Measurements from ENCODE around the gene AGPAT4.
"Not testable (repeated sequence)": the region's sequence is repeated elsewhere in the genome, so short reads cannot be mapped to it uniquely, and the experiment has no call there.

Gene AGPAT4

GRCh38 chr6:161200610-161201370, 73.1 kb downstream of the AGPAT4 start:
- DNase-seq (ENCODE audit: low read depth in 2 of 2): no peak

DNA sequence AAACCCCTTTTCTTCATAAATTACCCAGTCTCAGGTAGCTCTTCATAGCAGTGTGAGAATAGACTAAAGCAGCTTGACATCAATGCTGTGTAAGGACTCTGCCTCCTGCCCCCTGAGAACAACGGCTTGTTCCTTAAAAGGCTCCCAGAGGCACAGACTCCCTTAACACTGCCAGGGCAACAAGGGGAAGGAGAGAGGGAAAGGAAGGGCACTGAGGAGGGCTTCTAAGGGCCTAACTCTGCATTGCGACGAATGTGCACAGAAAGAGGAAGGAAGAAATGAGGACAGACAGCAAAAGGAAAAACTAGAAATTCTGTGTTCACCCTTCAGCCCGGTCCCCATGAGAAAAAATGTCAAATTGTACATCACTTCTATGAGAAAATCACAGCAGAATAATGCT, 74.0 kb downstream of the AGPAT4 start:
- no peak for DNase-seq (ENCODE audit: low read depth in 2 of 2)

- DNase-seq (ENCODE audit: low read depth in 2 of 2): no peak
Measured at GRCh38 chr6:161198783-161199460, 74.9 kb downstream of the AGPAT4 start.

DNA sequence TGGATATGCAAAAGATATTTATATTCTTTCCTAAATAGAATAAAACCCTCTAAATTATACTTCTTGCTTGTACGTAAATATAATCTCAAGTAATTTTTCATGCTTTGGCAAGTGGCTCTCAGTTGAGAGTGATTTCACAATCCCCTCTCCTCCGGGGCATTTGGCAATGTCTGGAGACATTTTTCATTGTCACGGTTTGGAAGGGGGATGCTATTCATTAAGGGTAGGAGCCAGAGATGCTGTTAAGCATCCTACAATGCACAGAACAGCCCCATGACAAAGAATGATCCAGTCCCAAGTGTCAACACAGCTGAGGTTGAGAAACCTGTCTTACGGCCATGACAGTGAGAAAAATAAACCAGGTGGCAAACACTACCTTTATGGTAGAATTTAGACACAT, 75.7 kb downstream of the AGPAT4 start:
- no peak for DNase-seq (ENCODE audit: low read depth in 2 of 2)

GRCh38 chr6:161195386-161195785, 78.5 kb downstream of the AGPAT4 start:
- DNase-seq (ENCODE audit: low read depth in 2 of 2): no peak

- DNase-seq (ENCODE audit: low read depth in 2 of 2): no peak
Measured at GRCh38 chr6:161194374-161194773, 79.5 kb downstream of the AGPAT4 start.

DNA sequence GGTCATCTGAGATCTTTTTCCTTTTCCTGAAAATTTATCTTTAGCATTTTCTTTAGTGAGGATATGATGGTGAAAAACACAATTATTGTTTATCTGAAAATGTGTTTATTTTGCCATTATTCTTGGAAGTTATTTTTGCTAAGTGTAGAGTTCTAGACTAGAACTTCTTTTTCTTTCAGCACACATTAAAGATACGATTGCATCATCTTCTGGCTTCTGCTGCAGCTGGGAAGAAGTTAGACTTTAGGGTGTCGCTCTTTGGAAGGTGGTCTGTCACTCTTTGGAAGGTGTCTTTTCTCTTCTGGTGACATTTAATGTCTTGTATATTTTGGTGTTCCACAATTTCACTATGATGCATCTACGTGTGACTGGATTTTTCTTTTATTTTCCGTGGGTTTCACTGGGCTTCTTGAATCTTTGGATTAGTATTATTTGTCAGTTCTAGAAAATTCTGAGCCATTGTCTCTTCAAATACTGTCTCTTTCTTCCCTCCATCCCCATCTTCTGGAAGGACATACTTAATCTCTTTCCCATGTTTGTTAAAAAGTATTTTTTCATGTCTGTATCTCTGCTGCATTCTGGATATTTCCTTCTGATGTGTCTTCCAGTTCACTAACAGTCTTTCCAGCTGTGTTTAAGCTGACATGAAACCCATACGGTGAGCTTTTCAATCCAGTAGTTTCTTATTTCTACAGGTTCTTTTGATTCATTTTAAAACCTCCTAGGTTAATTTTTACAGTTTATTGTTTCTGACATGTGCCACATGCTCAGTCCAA, 81.0 kb downstream of the AGPAT4 start:
- no peak for DNase-seq (ENCODE audit: low read depth in 2 of 2)

DNA sequence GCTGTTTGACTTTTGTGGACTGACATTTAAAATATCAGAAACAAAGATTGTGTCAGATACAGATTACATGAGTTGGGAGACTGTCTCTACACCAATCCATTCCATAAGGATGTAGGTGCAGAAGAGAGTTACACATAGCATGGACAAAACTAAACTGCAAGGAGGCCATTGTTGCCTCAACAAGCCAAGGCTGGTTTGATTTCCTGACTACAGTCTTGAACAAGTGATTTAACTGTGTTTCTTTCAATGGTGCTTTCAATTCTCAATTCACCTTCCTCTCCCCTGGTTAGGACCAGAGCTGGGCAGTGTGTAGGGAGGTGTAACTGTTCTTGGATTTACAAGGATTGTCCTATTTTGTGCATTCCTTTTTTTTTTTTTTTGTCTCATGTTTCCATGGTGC, 82.2 kb downstream of the AGPAT4 start:
- no peak for DNase-seq (ENCODE audit: low read depth in 2 of 2)

DNA sequence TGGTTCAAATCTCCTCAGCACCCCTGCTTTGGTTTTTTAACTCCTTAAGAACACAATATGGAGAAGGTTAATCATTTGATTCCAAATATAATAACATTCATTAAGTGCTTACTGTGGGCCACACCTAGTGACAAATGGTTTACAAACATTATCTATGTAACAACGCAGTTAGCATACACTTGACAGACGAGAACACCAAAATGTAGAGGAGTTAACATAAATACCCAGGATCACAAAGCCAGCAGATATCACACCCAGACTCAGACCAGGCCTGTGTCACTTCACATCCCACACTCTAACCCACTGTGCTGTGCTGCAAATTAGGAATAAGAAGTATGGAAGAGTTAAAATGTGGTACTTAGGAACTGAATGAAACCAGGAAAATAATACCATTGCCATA, 82.9 kb downstream of the AGPAT4 start:
- no peak for DNase-seq (ENCODE audit: low read depth in 2 of 2)

GRCh38 chr6:161189891-161190290, 84.0 kb downstream of the AGPAT4 start:
- DNase-seq (ENCODE audit: low read depth in 2 of 2): no peak

GRCh38 chr6:161188547-161189465, 85.1 kb downstream of the AGPAT4 start:
- DNase-seq (ENCODE audit: low read depth in 2 of 2): no peak

DNA sequence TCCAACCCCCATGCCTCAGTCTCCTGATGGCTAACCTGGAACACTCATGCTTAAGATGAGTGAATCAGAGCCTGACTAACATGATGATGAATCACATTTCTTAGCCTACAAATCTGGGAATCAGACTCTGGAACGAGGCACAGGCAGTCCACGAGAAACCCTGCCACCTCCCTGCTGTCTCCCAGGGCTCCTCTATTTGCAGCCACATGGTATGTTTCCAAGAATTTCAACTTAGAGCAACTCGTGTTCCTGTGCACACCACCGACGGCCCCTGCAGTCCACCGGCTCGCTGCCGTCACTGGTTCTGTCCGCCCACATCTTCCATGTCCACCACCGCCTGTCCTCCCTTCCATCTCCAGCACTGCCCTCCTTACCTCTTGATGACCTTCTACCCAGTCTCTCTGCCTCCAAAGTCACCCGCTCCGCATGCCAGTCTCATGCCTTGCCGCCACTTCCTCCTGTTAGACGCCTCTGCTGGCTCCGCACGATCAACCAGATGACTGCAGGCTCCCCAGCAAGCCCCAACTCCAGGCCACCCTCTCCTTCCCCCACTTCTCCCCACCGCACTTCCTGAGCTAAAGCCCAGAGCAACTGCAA, 87.6 kb downstream of the AGPAT4 start:
- no peak for DNase-seq (ENCODE audit: low read depth in 2 of 2)

DNA sequence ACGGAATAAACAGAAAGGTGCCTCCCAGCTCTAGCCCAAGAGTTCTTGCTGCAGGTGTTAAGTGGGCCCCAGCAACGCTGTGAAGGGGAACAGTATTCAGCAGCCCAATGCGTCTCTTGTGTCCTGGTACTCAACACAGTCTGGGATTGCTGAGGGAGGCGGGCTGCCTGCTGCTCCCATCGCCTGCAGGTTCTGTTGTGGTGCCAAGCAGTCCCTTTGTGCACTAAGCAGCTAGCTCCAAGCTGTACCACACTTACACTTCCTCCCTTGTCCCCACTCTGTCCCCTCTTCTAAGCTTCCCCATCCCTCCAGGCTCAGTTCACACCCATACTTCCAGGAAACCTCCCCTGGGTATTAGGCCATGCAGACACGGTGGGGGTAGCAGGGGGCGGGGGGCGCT, 92.7 kb downstream of the AGPAT4 start:
- DNase-seq (ENCODE audit: low read depth in 2 of 2): no peak

DNA sequence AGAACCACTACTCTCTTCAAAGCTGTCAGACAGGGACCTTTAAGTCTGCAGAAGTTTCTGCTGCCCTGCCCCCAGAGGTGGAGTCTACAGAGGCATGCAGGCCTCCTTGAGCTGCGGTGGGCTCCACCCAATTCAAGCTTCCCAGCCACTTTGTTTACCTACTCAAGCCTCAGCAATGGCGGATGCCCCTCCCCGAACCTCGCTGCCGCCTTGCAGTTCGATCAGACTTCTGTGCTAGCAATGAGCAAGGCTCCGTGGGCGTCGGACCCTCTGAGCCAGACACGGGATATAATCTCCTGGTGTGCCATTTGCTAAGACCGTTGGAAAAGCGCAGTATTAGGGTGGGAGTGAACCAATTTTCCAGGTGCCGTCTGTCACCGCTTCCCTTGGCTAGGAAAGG, 95.7 kb downstream of the AGPAT4 start:
- not testable (repeated sequence) for DNase-seq (ENCODE audit: low read depth in 2 of 2)

GRCh38 chr6:161176428-161176827, 97.4 kb downstream of the AGPAT4 start:
- DNase-seq (ENCODE audit: low read depth in 2 of 2): not testable (repeated sequence)

DNA sequence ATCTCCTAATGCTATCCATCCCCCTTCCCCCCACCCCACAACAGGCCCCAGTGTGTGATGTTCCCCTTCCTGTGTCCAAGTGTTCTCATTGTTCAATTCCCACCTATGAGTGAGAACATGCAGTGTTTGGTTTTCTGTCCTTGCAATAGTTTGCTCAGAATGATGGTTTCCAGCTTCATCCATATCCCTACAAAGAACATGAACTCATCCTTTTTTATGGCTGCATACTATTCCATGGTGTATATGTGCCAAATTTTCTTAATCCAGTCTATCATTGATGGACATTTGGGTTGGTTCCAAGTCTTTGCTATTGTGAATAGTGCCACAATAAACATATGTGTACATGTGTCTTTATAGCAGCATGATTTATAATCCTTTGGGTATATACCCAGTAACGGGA, 101.1 kb downstream of the AGPAT4 start:
- not testable (repeated sequence) for DNase-seq (ENCODE audit: low read depth in 2 of 2)

- DNase-seq (ENCODE audit: low read depth in 2 of 2): no peak
Measured at GRCh38 chr6:161171207-161171606, 102.7 kb downstream of the AGPAT4 start.

DNA sequence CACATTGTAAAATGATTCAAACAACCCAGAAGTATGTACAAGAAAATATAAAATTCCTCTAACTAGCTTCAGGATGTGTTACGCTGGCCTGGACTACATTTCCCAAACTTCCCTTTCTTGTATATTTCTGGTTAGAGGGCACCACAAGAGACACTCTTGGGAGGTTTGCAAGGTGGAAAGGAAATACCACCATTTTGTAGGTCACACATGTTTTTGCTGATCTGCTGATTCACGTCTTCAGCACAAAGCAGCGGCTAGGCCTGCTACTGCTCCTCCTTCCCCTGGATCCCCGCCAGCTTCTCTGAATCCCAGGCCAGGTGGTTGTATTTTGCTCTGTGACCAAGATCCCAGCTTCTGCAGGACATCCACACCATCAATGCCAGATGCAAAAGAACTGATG, 104.2 kb downstream of the AGPAT4 start:
- DNase-seq (ENCODE audit: low read depth in 2 of 2): no peak

- DNase-seq (ENCODE audit: low read depth in 2 of 2): no peak
Measured at GRCh38 chr6:161169035-161169434, 104.8 kb downstream of the AGPAT4 start.

- DNase-seq (ENCODE audit: low read depth in 2 of 2): no peak
Measured at GRCh38 chr6:161168281-161168891, 105.5 kb downstream of the AGPAT4 start.

GRCh38 chr6:161166677-161167076, 107.2 kb downstream of the AGPAT4 start:
- no peak for DNase-seq (ENCODE audit: low read depth in 2 of 2)

Data from stimulated activated CD8-positive, alpha-beta memory T cell treated with anti-CD3 and anti-CD28 coated beads, Interleukin-15, amount 100 ng/mL, for 4 hours (primary cell).